Measurements from ENCODE around the gene TAF6L. TPM values are rescaled to one million over a fixed set of nuclear protein-coding genes. Genes with fewer than 3 reads are reported as not detected.

TAF6L gene
- total RNA-seq, 1 donor from 2014 or later, result 31.0 TPM

DNA sequence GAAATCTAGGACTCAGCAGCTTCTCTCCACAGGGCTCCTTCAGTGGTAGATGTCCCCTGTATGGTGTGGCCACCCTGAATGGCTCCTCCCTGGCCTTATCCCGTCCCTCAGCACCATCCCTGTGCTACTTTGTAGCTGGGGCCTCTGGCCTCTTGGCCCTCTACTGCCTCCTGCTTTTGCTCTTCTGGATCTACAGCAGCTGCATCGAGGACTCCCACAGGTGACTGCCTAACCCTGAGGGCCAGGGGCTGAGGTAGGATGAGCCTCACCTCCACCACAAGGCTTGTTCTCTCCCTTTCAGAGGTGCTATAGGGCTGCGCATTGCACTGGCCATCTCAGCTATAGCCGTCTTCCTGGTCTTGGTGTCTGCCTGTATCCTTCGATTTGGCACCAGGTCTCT is 17.8 kb downstream of the TAF6L start:
- no peak overlapping the region for H3K27ac Mint-ChIP-seq (ENCODE audit: unreplicated experiment)

DNA sequence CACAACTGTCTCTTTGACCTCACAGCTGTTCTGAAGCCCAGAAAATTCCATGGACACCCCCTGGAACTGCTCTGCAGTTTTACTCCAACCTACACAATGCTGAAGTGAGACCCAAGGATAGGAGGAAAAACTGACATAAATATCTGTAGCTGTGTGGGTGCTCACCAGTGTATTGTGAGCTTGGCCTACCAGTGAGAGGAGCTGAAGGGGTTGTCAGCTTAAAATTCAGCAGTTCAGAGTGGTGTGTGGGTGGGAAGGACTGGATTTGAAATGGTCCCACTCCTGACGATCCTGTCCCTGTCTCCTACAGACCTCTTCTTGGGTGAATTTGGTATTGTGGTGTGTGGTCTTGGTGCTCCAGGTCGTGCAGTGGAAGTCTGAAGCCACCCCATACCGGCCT is 18.4 kb downstream of the TAF6L start:
- Mint-ChIP-seq H3K27ac (ENCODE audit: unreplicated experiment) (no peak overlapping the region), H3K36me3 (ENCODE audit: low read depth, unreplicated experiment) (peaks cover 27% of the 10 kb centered on the region), H3K4me1 (ENCODE audit: unreplicated experiment) (peaks cover 24% of the 10 kb centered on the region), H3K4me3 (ENCODE audit: unreplicated experiment) (peak overlapping the region; percentile 71), H3K27me3 (ENCODE audit: unreplicated experiment) (peaks cover 12% of the 10 kb centered on the region), H3K9me3 (ENCODE audit: unreplicated experiment) (no peaks in the 10 kb centered on the region)
- no peak for DNase-seq (ENCODE audit: low spot score)
- TF ChIP-seq, protein P1, sequence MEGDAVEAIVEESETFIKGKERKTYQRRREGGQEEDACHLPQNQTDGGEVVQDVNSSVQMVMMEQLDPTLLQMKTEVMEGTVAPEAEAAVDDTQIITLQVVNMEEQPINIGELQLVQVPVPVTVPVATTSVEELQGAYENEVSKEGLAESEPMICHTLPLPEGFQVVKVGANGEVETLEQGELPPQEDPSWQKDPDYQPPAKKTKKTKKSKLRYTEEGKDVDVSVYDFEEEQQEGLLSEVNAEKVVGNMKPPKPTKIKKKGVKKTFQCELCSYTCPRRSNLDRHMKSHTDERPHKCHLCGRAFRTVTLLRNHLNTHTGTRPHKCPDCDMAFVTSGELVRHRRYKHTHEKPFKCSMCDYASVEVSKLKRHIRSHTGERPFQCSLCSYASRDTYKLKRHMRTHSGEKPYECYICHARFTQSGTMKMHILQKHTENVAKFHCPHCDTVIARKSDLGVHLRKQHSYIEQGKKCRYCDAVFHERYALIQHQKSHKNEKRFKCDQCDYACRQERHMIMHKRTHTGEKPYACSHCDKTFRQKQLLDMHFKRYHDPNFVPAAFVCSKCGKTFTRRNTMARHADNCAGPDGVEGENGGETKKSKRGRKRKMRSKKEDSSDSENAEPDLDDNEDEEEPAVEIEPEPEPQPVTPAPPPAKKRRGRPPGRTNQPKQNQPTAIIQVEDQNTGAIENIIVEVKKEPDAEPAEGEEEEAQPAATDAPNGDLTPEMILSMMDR (IDR thresholded peaks at IDR 0.05; ENCODE audit: unreplicated experiment), result no peak

More for the DNA sequence above, 17.8 kb downstream of the TAF6L start:
- Mint-ChIP-seq H3K9me3 (ENCODE audit: unreplicated experiment) (no peaks in the 10 kb centered on the region), H3K36me3 (ENCODE audit: low read depth, unreplicated experiment) (peaks cover 21% of the 10 kb centered on the region), H3K4me1 (ENCODE audit: unreplicated experiment) (peaks cover 24% of the 10 kb centered on the region), H3K27me3 (ENCODE audit: unreplicated experiment) (peaks cover 12% of the 10 kb centered on the region), H3K4me3 (ENCODE audit: unreplicated experiment) (peak overlapping the region; percentile 71)
- DNase-seq (ENCODE audit: low spot score), result no peak
- TF ChIP-seq, protein P1 (IDR thresholded peaks at IDR 0.05; ENCODE audit: unreplicated experiment), result no peak

DNA sequence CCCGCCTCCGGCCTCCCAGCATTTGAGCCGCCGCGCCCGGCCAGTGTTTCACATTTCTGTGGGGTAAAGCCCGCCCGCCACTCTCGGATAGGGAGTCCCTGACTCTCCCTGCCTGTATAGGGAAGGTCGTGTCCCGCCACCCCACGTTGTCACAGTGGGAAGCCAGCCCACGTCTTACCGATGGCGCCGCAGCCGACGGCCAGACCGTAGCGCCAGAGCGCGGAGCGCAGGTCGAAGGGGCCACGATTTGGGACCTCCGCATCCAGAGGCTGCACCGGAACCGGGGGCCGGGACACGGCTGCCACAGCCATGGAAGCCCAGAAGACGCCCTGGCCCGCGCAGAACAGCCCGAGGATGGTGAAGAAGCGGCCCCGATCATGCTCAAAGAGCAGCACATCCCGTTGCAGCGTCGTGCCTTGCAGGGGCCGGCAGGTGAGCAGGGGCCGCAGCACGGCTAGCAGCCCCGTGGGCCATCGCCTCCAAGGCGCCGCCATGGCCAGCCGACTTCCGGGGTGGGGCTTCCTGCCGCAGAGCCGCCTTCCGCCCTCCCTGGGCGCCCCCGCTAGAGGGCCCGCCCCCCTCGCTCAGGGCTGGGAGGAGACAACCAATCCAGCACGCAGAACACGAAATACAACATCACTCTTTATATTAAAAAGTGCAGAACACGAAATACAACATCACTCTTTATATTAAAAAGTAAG is 20.5 kb downstream of the TAF6L start, which contains the start of gene TMEM223:
Gene TMEM223, minus strand, starts transcription at position 506 of the 701 bp plus-strand sequence. Its CDS starts 12 bp downstream, at position 494.
- TF ChIP-seq, protein P1 (IDR thresholded peaks at IDR 0.05; ENCODE audit: unreplicated experiment), result no peak

DNA sequence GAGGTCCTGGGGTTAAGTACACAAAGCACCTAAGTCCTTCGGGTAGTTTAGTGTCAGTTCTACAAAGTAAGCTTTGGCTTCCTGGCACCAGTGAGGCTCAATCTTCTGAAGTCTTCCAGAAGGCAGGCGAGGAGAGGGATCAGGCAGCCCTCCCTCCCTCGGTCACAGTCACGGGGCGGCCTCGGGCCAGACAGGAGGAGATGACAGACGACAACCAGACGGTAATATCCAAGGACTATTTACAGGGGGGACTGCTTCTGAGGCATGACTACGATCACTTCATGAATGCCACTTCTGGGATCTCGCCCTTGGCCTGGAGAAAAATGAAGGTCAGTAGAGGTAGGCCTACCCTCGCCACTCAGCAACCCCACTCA is 21.0 kb downstream of the TAF6L start:
- Mint-ChIP-seq H3K27ac (ENCODE audit: unreplicated experiment) (peak overlapping the region; percentile 85), H3K4me1 (ENCODE audit: unreplicated experiment) (peaks cover 20% of the 10 kb centered on the region), H3K36me3 (ENCODE audit: low read depth, unreplicated experiment) (peaks cover 42% of the 10 kb centered on the region), H3K9me3 (ENCODE audit: unreplicated experiment) (no peaks in the 10 kb centered on the region), H3K4me3 (ENCODE audit: unreplicated experiment) (peak overlapping the region; percentile 88), H3K27me3 (ENCODE audit: unreplicated experiment) (peaks cover 12% of the 10 kb centered on the region)
- no peak for DNase-seq (ENCODE audit: low spot score)
- TF ChIP-seq, protein P1 (IDR thresholded peaks at IDR 0.05; ENCODE audit: unreplicated experiment), result no peak

More for the DNA sequence above, 20.5 kb downstream of the TAF6L start, which contains the start of gene TMEM223:
- Mint-ChIP-seq H3K4me3 (ENCODE audit: unreplicated experiment) (peak within 1 kb of the TSS; percentile 93), H3K4me1 (ENCODE audit: unreplicated experiment) (peaks cover 20% of the 10 kb centered on the region), H3K27me3 (ENCODE audit: unreplicated experiment) (peaks cover 12% of the 10 kb centered on the region), H3K9me3 (ENCODE audit: unreplicated experiment) (no peaks in the 10 kb centered on the region), H3K36me3 (ENCODE audit: low read depth, unreplicated experiment) (peaks cover 40% of the 10 kb centered on the region), H3K27ac (ENCODE audit: unreplicated experiment) (peak within 1 kb of the TSS; percentile 85)
- peak; percentile 83 for DNase-seq (ENCODE audit: low spot score)

DNA sequence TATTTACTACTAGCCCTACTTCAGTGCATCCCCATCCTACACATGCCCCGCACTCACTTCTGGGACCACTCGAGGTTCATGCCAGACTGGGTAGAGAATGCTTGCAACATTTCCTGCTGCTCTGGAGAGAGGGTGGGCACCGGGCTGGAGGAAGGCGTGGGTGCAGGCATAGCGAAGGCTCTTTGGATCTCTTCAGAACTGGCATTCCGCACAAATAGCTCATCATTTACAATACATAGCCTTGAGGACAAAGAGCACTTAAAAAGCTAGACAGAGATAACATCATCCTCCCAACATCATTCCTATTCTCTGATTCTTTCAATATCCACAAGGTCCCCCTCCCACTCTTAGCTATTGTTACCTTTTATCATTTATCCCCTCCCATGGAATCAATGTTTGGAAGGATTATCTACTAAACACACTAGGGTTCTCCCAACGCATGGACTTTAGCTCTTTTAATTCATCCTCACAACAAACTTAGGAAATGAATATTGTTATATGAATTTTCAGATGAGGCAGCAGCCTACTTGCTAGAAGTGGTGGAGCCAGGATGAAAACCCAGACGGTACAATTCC is 23.1 kb downstream of the TAF6L start:
- H3K4me1 Mint-ChIP-seq (ENCODE audit: unreplicated experiment), result peaks cover 17% of the 10 kb centered on the region
- DNase-seq (ENCODE audit: low spot score), result no peak
- H3K27ac Mint-ChIP-seq (ENCODE audit: unreplicated experiment), result peak overlapping the region; percentile 52
- peaks cover 54% of the 10 kb centered on the region for H3K36me3 Mint-ChIP-seq (ENCODE audit: low read depth, unreplicated experiment)
- peak overlapping the region; percentile 59 for H3K4me3 Mint-ChIP-seq (ENCODE audit: unreplicated experiment)
- peaks cover 18% of the 10 kb centered on the region for H3K27me3 Mint-ChIP-seq (ENCODE audit: unreplicated experiment)
- TF ChIP-seq, protein P1 (IDR thresholded peaks at IDR 0.05; ENCODE audit: unreplicated experiment), result no peak
- H3K9me3 Mint-ChIP-seq (ENCODE audit: unreplicated experiment), result no peaks in the 10 kb centered on the region

Measured in endothelial cell (in vitro differentiated cells).